ENCODE results near the gene NSD2. TPM values are rescaled to one million over a fixed set of nuclear protein-coding genes. Genes with fewer than 3 reads are reported as not detected.
"Not testable (repeated sequence)": the region's sequence is repeated elsewhere in the genome, so short reads cannot be mapped to it uniquely, and the experiment has no call there.

NSD2 gene
- total RNA-seq, 2 donors from 2014 or later, result 153 to 208 TPM

- no peak for TF ChIP-seq CTCF (conservative IDR thresholded peaks at IDR 0.05)
- Mint-ChIP-seq H3K4me3 (no peak overlapping the region), H3K9me3 (peaks cover 11% of the 10 kb centered on the region), H3K27ac (no peak overlapping the region), H3K27me3 (ENCODE audit: insufficient read depth) (no peaks in the 10 kb centered on the region), H3K36me3 (ENCODE audit: low read depth) (peaks cover 55% of the 10 kb centered on the region), H3K4me1 (no peaks in the 10 kb centered on the region)
- WGBS, 2 experiments (ENCODE audit: insufficient coverage in 1 of 2, insufficient read length in 1 of 2), result 90 to 95% methylated on average over 15 to 19 of the region's 19 CpGs
- Histone ChIP-seq H3K27me3 (ENCODE audit: control insufficient read depth, insufficient read depth, low read length, poor library complexity, severe bottlenecking) (no peaks in the 10 kb centered on the region), H3K27ac (ENCODE audit: low read depth, low read length) (no peak overlapping the region), H3K4me1 (ENCODE audit: control insufficient read depth, insufficient read depth, low read length) (no peaks in the 10 kb centered on the region), H3K9me3 (ENCODE audit: control insufficient read depth, low read length) (peaks cover 20% of the 10 kb centered on the region), H3K9ac (ENCODE audit: extremely low read depth, low read length, poor library complexity, severe bottlenecking) (no peak overlapping the region), H3K4me3 (ENCODE audit: low read length) (no peak overlapping the region), H3K36me3 (ENCODE audit: control insufficient read depth, insufficient read depth, low read length) (peaks cover 54% of the 10 kb centered on the region)
- no peak for DNase-seq
These were observed 122.0 kb downstream of the NSD2 start for GRCh38 chr4:1993169-1993516.

GRCh38 chr4:1993718-1994516 lies 122.7 kb downstream of the NSD2 start:
- H3K27ac ChIP-seq (ENCODE audit: low read depth, low read length); H3K27me3 ChIP-seq (ENCODE audit: control insufficient read depth, insufficient read depth, low read length, poor library complexity, severe bottlenecking); H3K4me1 Mint-ChIP-seq; H3K4me1 ChIP-seq (ENCODE audit: control insufficient read depth, insufficient read depth, low read length); H3K27me3 Mint-ChIP-seq (ENCODE audit: insufficient read depth); H3K4me3 ChIP-seq (ENCODE audit: low read length); DNase-seq; H3K9ac ChIP-seq (ENCODE audit: extremely low read depth, low read length, poor library complexity, severe bottlenecking); H3K4me3 Mint-ChIP-seq; H3K27ac Mint-ChIP-seq: not testable (repeated sequence)
- Histone ChIP-seq H3K9me3 (ENCODE audit: control insufficient read depth, low read length) (peaks cover 25% of the 10 kb centered on the region), H3K36me3 (ENCODE audit: control insufficient read depth, insufficient read depth, low read length) (peaks cover 47% of the 10 kb centered on the region)
- H3K9me3 Mint-ChIP-seq, result peaks cover 13% of the 10 kb centered on the region
- H3K36me3 Mint-ChIP-seq (ENCODE audit: low read depth), result peaks cover 56% of the 10 kb centered on the region
- WGBS, 2 experiments (ENCODE audit: insufficient coverage in 1 of 2, insufficient read length in 1 of 2), result 95 to 97% methylated on average over 12 to 20 of the region's 20 CpGs

- H3K9ac ChIP-seq (ENCODE audit: extremely low read depth, low read length, poor library complexity, severe bottlenecking), result no peak overlapping the region
- no peaks in the 10 kb centered on the region for H3K27me3 ChIP-seq (ENCODE audit: control insufficient read depth, insufficient read depth, low read length, poor library complexity, severe bottlenecking)
- TF ChIP-seq CTCF (conservative IDR thresholded peaks at IDR 0.05), result no peak
- Mint-ChIP-seq H3K27ac (no peak overlapping the region), H3K4me1 (peaks cover 10% of the 10 kb centered on the region), H3K9me3 (peaks cover 20% of the 10 kb centered on the region), H3K36me3 (ENCODE audit: low read depth) (peaks cover 62% of the 10 kb centered on the region), H3K4me3 (no peak overlapping the region), H3K27me3 (ENCODE audit: insufficient read depth) (no peaks in the 10 kb centered on the region)
- no peak for DNase-seq
- WGBS, 2 experiments (ENCODE audit: insufficient coverage in 1 of 2, insufficient read length in 1 of 2), result 91 to 100% methylated on average over 1 of the region's 1 CpG
- no peak overlapping the region for H3K4me3 ChIP-seq (ENCODE audit: low read length)
- peaks cover 34% of the 10 kb centered on the region for H3K9me3 ChIP-seq (ENCODE audit: control insufficient read depth, low read length)
- peaks cover 37% of the 10 kb centered on the region for H3K36me3 ChIP-seq (ENCODE audit: control insufficient read depth, insufficient read depth, low read length)
- no peaks in the 10 kb centered on the region for H3K4me1 ChIP-seq (ENCODE audit: control insufficient read depth, insufficient read depth, low read length)
- H3K27ac ChIP-seq (ENCODE audit: low read depth, low read length), result no peak overlapping the region
These were observed 123.7 kb downstream of the NSD2 start for GRCh38 chr4:1994938-1995337.
